Endodermal cell (in vitro differentiated cells): Measurements from ENCODE around the gene GJC2. TPM values are rescaled to one million over a fixed set of nuclear protein-coding genes. Genes with fewer than 3 reads are reported as not detected.

Experiments
- DNase-seq: peaks from one replicate; pipeline ENCODE4 v3.0.0-alpha.2; 2017
- H3K27ac ChIP-seq: 2 replicates; pipeline ENCODE4 v1.5.1; 2013; ENCODE audit warnings: mild to moderate bottlenecking, low read depth, low read length, moderate library complexity
- H3K27me3 ChIP-seq: 2 replicates; pipeline ENCODE4 v1.6.1; 2013; ENCODE audit warnings: mild to moderate bottlenecking, low read length, moderate library complexity; ENCODE audit not compliant: insufficient read depth, control insufficient read depth, poor library complexity, severe bottlenecking
- H3K36me3 ChIP-seq: 2 replicates; pipeline ENCODE4 v1.7.0; 2013; ENCODE audit warnings: mild to moderate bottlenecking, low read length, moderate library complexity; ENCODE audit not compliant: control insufficient read depth, insufficient read depth
- H3K4me1 ChIP-seq: one replicate; pipeline ENCODE4 v1.7.0; 2013; ENCODE audit warnings: low read length; ENCODE audit not compliant: control insufficient read depth, insufficient read depth
- H3K4me3 ChIP-seq: 2 replicates; pipeline ENCODE4 v1.5.1; 2013; ENCODE audit warnings: mild to moderate bottlenecking, low read length, moderate library complexity
- H3K9ac ChIP-seq: 2 replicates; pipeline ENCODE4 v1.6.1; 2013; ENCODE audit warnings: mild to moderate bottlenecking, low read length, moderate library complexity; ENCODE audit not compliant: poor library complexity, severe bottlenecking; ENCODE audit errors: extremely low read depth
- H3K9me3 ChIP-seq: 2 replicates; pipeline ENCODE4 v1.6.1; 2013; ENCODE audit warnings: mild to moderate bottlenecking, low read length, moderate library complexity; ENCODE audit not compliant: control insufficient read depth
- H3K27ac Mint-ChIP-seq: 2 replicates; pipeline ENCODE4 v1.8.0; 2020; ENCODE audit warnings: mixed read lengths
- H3K27me3 Mint-ChIP-seq: 2 replicates; pipeline ENCODE4 v1.8.0; 2021; ENCODE audit warnings: mild to moderate bottlenecking, mixed read lengths; ENCODE audit not compliant: insufficient read depth
- H3K36me3 Mint-ChIP-seq: 2 replicates; pipeline ENCODE4 v1.8.0; 2020; ENCODE audit warnings: low read depth, mixed read lengths
- H3K4me1 Mint-ChIP-seq: 2 replicates; pipeline ENCODE4 v1.8.0; 2020; ENCODE audit warnings: mixed read lengths
- H3K4me3 Mint-ChIP-seq: 2 replicates; pipeline ENCODE4 v1.8.0; 2020; ENCODE audit warnings: mild to moderate bottlenecking, moderate library complexity, mixed read lengths
- H3K9me3 Mint-ChIP-seq: 2 replicates; pipeline ENCODE4 v1.8.0; 2020; ENCODE audit warnings: mild to moderate bottlenecking, mixed read lengths
- CTCF ChIP-seq: fragments of 200-600 bp; sonication (generic); conservative IDR thresholded peaks from 2 replicates; pipeline ENCODE4 v1.5.0; 2021; ENCODE audit warnings: antibody characterized with exemption, mild to moderate bottlenecking
- WGBS, 2 experiments: methylation state at CpG; one replicate each; pipeline versions ENCODE4 v1.1.5 to v1.1.7; 2013; ENCODE audit warnings: missing lambda C conversion rate in 2 of 2, mixed read lengths in 1 of 2; ENCODE audit not compliant: insufficient coverage in 1 of 2, insufficient read length in 1 of 2; 5-methylcytosine and 5-hydroxymethylcytosine counted together
- total RNA-seq, 2 donors: library from RNA; stranded (reverse); fragmentation: NEBNext Ultra II Directional in 1 of 2; extraction: Animal tissue kit (Norgen Biotek cat#: 25700) in 1 of 2; gene quantifications; 2 replicates in 1 of 2; 3 replicates in 1 of 2; pipeline ENCODE4 v1.2.1, GENCODE V29; 2021

GJC2 gene
- total RNA-seq, 2 donors from 2014 or later = 0.53 to 0.60 TPM

DNA sequence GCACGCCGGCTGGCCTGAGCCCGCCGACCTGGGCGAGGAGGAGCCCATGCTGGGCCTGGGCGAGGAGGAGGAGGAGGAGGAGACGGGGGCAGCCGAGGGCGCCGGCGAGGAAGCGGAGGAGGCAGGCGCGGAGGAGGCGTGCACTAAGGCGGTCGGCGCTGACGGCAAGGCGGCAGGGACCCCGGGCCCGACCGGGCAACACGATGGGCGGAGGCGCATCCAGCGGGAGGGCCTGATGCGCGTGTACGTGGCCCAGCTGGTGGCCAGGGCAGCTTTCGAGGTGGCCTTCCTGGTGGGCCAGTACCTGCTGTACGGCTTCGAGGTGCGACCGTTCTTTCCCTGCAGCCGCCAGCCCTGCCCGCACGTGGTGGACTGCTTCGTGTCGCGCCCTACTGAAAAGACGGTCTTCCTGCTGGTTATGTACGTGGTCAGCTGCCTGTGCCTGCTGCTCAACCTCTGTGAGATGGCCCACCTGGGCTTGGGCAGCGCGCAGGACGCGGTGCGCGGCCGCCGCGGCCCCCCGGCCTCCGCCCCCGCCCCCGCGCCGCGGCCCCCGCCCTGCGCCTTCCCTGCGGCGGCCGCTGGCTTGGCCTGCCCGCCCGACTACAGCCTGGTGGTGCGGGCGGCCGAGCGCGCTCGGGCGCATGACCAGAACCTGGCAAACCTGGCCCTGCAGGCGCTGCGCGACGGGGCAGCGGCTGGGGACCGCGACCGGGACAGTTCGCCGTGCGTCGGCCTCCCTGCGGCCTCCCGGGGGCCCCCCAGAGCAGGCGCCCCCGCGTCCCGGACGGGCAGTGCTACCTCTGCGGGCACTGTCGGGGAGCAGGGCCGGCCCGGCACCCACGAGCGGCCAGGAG, 8.6 kb downstream of the GJC2 start:
- Mint-ChIP-seq H3K27ac (no peak overlapping the region), H3K4me1 (no peaks in the 10 kb centered on the region), H3K27me3 (peaks cover 23% of the 10 kb centered on the region), H3K4me3 (no peak overlapping the region), H3K9me3 (no peaks in the 10 kb centered on the region), H3K36me3 (no peaks in the 10 kb centered on the region)
- Histone ChIP-seq H3K4me1 (peaks cover 7% of the 10 kb centered on the region), H3K4me3 (no peak overlapping the region), H3K36me3 (no peaks in the 10 kb centered on the region), H3K9me3 (no peaks in the 10 kb centered on the region), H3K27ac (no peak overlapping the region), H3K27me3 (no peaks in the 10 kb centered on the region), H3K9ac (no peak overlapping the region)
- WGBS, 2 experiments = 89 to 93% methylated on average over 27 to 98 of the region's 98 CpGs
- DNase-seq = no peak
- TF ChIP-seq CTCF = no peak

DNA sequence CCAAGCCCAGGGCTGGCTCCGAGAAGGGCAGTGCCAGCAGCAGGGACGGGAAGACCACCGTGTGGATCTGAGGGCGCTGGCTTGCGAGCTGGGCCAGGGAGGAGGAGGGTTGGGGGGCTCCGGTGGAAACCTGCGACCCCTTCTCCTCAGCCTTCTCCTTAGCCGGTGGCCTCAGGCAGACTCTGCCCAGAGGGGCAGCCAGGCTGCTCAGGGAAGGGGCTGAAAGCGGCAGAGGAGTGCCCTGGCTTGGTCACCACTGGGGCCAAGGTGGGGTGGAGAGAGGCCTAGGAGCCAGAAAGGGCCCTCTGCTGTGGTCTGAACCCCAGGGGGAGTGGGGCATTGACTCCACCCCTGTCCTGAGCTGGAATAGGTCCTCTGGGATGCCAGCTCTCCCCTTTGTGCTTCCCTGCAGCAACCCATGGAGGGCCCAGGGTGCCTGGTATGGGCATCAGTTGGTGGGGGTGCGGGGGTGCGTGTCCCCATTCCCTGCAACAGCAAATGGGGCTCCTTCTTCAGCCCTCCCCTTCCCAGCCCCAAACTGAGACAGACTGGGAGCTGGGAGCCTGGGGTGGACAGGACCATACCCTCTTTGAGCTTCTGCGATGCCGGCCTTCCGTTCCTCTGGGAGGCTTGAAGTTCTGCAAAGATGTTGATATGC, 9.4 kb downstream of the GJC2 start:
- Histone ChIP-seq H3K27ac (no peak overlapping the region), H3K36me3 (no peaks in the 10 kb centered on the region), H3K9ac (no peak overlapping the region), H3K27me3 (no peaks in the 10 kb centered on the region), H3K4me1 (peaks cover 7% of the 10 kb centered on the region), H3K4me3 (no peak overlapping the region), H3K9me3 (no peaks in the 10 kb centered on the region)
- 95 to 97% methylated on average over 6 to 14 of the region's 14 CpGs for WGBS, 2 experiments
- H3K36me3 Mint-ChIP-seq = no peaks in the 10 kb centered on the region
- no peak for DNase-seq
- no peak for TF ChIP-seq CTCF
- H3K4me1 Mint-ChIP-seq = no peaks in the 10 kb centered on the region
- H3K27me3 Mint-ChIP-seq = peaks cover 23% of the 10 kb centered on the region
- no peaks in the 10 kb centered on the region for H3K9me3 Mint-ChIP-seq
- H3K4me3 Mint-ChIP-seq = no peak overlapping the region
- H3K27ac Mint-ChIP-seq = no peak overlapping the region

GRCh38 chr1:228160201-228160761, 10.6 kb downstream of the GJC2 start:
- no peaks in the 10 kb centered on the region for H3K36me3 Mint-ChIP-seq

More at GRCh38 chr1:228160201-228160761, 10.6 kb downstream of the GJC2 start:
- no peak for DNase-seq
- no peaks in the 10 kb centered on the region for H3K9me3 Mint-ChIP-seq
- peaks cover 23% of the 10 kb centered on the region for H3K27me3 Mint-ChIP-seq
- Histone ChIP-seq H3K36me3 (no peaks in the 10 kb centered on the region), H3K4me3 (no peak overlapping the region), H3K9ac (no peak overlapping the region), H3K4me1 (peaks cover 7% of the 10 kb centered on the region), H3K27ac (no peak overlapping the region), H3K9me3 (no peaks in the 10 kb centered on the region), H3K27me3 (no peaks in the 10 kb centered on the region)
- no peak overlapping the region for H3K27ac Mint-ChIP-seq
- no peak for TF ChIP-seq CTCF
- H3K4me3 Mint-ChIP-seq = no peak overlapping the region
- WGBS, 2 experiments = 88 to 89% methylated on average over 11 to 15 of the region's 15 CpGs
- no peaks in the 10 kb centered on the region for H3K4me1 Mint-ChIP-seq
